Omental fat pad (tissue), 4 donors: ENCODE results near the gene EGFL7. TPM values are rescaled to one million over a fixed set of nuclear protein-coding genes. Genes with fewer than 3 reads are reported as not detected.
A peak's percentile ranks its signal among the peaks of the same experiment; 100 is the strongest.

Source experiments
- ATAC-seq: fragments of 150-250 bp; one replicate; pipeline ENCODE4 v1.9.1; 2016; ENCODE audit warnings: mild to moderate bottlenecking, moderate library complexity; ENCODE audit not compliant: low FRiP score
- DNase-seq: peaks from one replicate; pipeline ENCODE4 v3.0.0-alpha.2; 2019; ENCODE audit warnings: low spot score
- CTCF ChIP-seq, 3 donors: fragments of 450-650 bp; IDR thresholded peaks; one replicate each; pipeline ENCODE4 v1.5.1; 2016 to 2017; ENCODE audit warnings: antibody characterized with exemption in 3 of 3, mild to moderate bottlenecking in 3 of 3, moderate library complexity in 2 of 3
- total RNA-seq, 4 donors: library from RNA; depleted of rRNA; stranded (reverse); fragments of >200 nt; gene quantifications; one replicate each; pipeline ENCODE4 v1.1.0, GENCODE V29; 2016

Gene EGFL7
- total RNA-seq, 4 donors from 2014 or later: 50.6 to 274 (median 145) TPM

GRCh38 chr9:136691316-136692184, 28.8 kb downstream of the EGFL7 start:
- no peak for DNase-seq
- no peak for TF ChIP-seq CTCF (IDR thresholded peaks at IDR 0.05)
- no peak for ATAC-seq

DNA sequence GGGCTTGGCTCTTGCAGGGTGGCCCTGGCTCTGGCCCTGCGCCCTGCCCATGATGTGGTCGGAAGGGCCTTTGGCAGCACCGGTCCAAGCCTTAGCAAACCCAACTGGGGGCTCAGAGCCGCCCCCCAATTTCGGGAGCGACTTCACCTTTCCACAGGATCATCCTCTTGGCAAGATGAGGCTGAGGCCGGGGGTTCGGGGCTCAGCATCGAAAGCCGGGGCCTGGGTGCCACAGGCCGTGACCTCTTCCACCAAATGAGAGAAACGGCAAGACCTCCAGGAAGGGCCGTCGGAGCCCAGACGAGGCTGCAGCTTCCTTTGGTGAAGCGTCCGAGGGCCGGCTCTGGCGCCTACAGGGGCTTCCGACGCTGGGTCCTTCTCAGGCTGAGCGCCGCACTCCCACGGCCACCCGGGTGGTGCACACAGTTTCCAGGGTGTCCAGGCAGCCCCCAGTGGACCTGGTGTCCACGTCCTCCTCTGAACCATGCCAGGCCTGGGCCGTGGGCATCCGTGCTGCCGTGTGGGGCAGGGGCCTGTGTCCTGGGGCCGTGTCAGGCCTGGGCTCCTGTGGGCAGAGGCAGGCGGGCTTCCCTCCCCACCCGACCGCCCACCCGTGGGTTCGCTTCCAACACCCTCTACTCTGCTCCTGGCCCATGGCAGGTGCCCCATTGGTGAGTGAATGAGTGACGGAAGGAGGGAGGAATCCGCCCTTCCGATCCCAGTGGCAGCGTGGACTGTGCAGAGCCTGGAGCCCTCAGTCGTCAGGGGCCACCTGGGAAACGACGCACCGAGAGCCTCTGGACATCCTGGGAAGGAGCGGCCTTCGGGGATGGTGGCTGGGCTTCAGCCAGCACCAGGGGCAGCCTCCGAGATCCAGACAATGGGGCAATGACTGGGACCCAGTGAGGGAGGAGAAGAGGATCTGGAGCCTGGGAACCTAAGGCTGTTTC, 29.7 kb downstream of the EGFL7 start:
- DNase-seq (no peak), ATAC-seq (no peak)
- TF ChIP-seq CTCF (IDR thresholded peaks at IDR 0.05): no peak

- no peak for TF ChIP-seq CTCF (IDR thresholded peaks at IDR 0.05)
- DNase-seq (no peak), ATAC-seq (no peak)
Observed at GRCh38 chr9:136693135-136693489, 30.4 kb downstream of the EGFL7 start.

GRCh38 chr9:136693490-136694162, 30.9 kb downstream of the EGFL7 start:
- DNase-seq (no peak), ATAC-seq (peak; percentile 59)
- TF ChIP-seq CTCF (IDR thresholded peaks at IDR 0.05): no peak

DNA sequence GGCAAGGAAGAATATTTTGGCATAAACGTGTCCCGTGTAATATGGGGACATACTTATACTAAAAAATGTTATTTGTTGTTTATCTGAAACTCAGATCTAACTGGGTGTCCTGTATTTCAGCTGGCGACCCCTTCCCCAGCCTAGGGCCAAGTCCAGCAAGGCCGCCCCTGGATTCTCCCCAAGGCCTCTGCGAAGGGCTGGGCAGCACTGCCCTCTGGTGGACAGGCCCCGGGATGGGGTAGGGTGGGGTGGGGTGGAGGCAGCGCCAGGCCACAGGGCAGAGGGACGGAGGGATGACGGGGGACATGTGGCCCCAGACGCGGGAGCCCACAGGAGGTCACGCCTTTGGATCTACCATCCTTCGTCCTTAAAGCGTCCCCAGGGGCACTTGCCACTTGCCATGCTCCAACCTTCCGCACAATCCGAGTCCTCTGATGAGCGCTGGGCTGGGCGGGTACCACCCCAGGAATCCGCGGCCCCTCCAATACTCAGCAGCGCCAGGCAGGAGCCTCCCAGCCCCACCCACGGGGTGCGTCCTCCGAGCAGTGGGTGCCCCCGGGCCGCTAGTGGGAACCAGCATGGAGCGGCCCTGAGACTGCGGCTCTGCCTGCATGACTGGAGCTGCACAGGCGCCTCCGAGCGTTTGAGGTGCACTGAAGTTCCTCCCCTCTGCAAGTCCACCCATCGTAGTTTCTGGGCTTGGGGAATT, 31.6 kb downstream of the EGFL7 start:
- DNase-seq: peak; percentile 52
- peak in 1 of 3 donors; percentile 25 for TF ChIP-seq CTCF (IDR thresholded peaks at IDR 0.05)
- ATAC-seq: peak; percentile 48

- DNase-seq (no peak), ATAC-seq (no peak)
Observed at GRCh38 chr9:136694872-136695247, 32.1 kb downstream of the EGFL7 start.

More at GRCh38 chr9:136694872-136695247, 32.1 kb downstream of the EGFL7 start:
- no peak for TF ChIP-seq CTCF (IDR thresholded peaks at IDR 0.05)
